Right hindlimb (tissue), 1 donor: Measurements from ENCODE around the gene C17orf114.
"Not testable (repeated sequence)": the region's sequence is repeated elsewhere in the genome, so short reads cannot be mapped to it uniquely, and the experiment has no call there.

ENCODE experiments used
- DNase-seq: peaks from one replicate; pipeline ENCODE4 v3.0.0-alpha.2; 2018

C17orf114 gene

GRCh38 chr17:4802228-4802627 lies at the start of gene C17orf114:
C17orf114 (minus strand) TSS chr17:4802328.
- DNase-seq = no peak

GRCh38 chr17:4851084-4851483 lies 49.0 kb upstream of the C17orf114 start:
- DNase-seq = no peak

- no peak for DNase-seq
These were observed 48.1 kb upstream of the C17orf114 start for GRCh38 chr17:4850246-4850645.

DNA sequence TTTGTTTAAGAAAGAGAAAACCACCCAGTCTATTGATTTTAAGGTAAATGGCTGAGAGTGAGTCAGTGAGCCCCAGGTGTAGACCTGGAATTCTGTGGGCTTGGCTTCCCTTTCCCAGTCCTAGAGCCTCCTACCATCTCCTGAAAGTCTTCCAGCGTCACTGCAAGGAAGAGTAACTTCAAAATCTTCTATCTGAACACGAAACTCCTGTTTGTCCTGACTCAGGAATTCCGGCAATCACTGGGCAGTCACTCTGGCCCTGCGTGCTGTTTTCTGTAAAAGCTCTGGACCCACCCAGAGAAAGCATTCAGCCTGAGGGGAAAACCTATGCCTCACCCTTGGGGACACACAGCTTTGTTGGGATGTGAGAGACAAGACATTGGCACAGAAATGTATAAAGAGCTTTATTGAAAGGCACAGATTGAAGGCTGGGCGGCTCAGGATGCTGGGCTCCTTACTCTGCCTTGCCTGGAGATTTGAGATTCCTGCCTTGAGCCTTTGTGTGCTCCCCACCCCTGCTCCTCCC lies 46.9 kb upstream of the C17orf114 start:
- no peak for DNase-seq

GRCh38 chr17:4846635-4847390 lies 44.7 kb upstream of the C17orf114 start:
- DNase-seq = no peak

DNA sequence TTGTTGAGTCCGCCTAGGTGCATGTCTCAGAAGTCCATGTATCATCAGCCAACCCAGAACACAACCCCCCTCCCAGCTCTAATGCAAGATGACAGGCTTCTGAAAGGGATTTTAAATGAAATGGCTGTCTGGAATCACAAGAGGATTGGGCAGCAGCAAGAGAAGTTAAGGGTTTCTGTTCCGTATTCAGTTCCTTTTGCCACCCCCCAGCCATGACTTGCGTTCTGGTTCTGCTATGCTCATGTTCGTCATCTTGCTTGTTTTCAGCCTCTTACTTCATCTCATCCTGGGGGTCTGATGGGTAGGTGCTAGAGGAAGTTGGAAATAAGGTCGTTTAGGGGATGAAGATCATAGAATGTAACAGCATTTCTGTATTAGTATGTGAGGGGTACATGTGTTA lies 43.0 kb upstream of the C17orf114 start:
- DNase-seq = no peak

- no peak for DNase-seq
These were observed 41.3 kb upstream of the C17orf114 start for GRCh38 chr17:4843321-4844000.

- DNase-seq = no peak
These were observed 40.2 kb upstream of the C17orf114 start for GRCh38 chr17:4842376-4842775.

- no peak for DNase-seq
These were observed 38.7 kb upstream of the C17orf114 start for GRCh38 chr17:4840893-4841242.

GRCh38 chr17:4839965-4840892 lies 38.1 kb upstream of the C17orf114 start:
- DNase-seq = no peak

- DNase-seq = no peak
These were observed 37.1 kb upstream of the C17orf114 start for GRCh38 chr17:4839221-4839620.

GRCh38 chr17:4838309-4838785 lies 36.2 kb upstream of the C17orf114 start:
- DNase-seq = no peak

DNA sequence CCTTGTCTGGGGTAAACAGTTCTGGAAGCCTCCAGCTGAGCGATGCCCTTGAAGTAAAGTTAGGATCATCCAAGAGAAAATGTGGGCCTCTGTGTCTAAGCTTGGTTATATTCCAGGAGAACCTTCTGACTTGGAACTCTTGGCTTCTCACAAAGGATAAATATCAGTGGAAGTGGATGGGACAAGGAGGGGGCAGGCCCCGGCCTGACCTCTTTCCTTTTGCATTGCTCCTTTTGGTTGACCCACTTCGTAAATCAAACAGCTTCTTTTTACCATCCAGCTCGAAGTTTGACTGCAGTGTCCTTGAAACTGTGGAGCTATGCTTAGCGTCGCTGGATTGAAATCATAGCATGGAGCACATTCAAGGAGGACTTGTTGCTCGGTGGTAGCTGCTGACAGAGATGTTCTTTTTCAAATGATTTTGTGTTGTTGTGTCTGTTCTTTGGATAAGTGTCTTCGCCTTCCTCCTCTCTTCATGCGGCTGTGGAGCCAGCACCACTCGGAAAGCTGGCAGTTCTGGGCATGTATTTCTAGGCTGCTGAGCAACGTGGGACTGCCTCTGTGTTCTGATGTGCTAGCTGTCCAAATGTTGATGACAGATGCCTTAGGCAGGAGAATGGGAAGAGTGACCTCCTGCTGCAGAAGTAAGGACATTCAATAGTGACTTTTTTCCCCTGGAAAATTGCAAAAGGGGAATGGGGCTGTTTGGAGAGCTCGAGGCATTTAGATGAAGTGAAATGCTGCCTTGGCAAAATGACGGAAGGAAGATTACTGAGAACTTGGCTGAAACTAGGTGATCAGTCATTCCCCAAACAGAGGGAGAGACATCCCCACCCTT lies 35.6 kb upstream of the C17orf114 start:
- no peak for DNase-seq

DNA sequence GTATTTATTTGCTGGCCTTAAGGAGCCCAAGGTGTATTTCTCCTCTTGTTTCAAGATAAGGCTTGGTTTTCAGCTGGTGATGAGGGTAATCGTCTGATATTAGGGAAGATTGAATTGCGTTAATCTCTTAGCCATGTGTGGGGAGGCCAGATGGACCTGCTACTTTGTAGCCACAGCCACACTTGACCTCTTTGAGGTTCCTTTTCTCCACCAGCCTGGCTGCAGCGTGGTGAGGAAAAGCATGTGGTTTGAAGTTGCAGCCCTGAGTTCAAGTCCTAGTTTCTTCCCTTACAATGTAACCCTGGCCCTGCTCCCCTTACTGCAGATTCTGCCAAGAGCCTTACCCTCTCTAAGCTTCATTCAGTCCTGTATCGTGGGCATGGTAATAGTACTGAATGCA lies 34.1 kb upstream of the C17orf114 start:
- no peak for DNase-seq

DNA sequence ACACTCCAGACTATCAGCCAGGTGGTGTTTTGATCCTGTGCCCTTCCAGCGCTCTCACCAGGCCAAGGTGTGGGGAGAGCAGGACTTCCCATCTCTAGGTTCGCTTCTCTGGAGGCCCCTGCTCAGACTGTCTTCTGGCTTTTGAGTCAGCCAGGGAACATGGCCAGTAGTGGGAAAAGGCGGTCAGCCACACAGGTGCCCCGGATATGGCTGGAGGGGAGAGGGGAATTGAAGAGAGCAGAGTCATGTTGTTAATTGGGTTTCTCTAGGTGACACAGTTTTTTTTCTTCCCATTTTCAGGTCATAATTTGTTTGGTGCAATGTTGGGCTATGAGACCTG lies 32.5 kb upstream of the C17orf114 start:
- DNase-seq = no peak

- DNase-seq = peak; percentile 59
These were observed 32.0 kb upstream of the C17orf114 start for GRCh38 chr17:4833941-4834680.

DNA sequence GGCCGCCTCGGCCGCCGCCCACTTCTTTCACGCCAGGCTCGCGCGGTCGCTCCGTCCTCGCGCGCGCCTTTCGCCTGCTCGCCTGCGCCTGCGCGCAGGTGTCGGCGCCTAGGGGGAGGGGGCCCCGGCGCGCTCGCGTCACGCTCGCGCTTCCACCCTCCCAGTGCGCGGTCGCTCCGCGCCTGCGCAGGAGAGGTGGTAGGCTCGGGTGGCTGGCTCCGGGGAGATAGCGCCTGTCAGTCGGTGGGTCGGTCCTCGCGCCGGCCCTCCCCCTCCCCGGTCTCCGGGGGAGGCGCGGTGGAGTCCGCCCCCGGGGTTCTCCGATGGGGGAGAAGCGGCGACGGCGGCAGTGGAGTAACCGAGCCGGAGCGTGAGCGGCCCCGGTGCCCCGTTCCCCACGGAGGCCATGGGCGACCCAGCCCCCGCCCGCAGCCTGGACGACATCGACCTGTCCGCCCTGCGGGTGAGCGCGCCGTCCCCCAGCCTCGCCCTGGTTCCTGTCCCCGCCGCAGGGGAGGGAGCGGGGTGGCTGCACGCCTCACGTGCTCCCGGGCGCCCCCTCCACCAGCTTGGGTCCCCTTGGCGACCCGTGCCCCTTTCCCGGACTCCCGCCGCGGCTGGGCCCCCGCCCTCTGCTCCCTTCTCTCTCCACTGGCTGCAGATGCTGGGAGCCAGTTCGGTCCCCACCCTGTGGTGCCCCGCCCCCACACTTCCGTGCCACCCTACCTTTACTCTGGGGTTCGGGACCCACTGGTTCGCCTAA lies 31.2 kb upstream of the C17orf114 start, which contains the start of gene MINK1:
MINK1 (plus strand) TSS at position 163 of the 763 bp plus-strand sequence; CDS start at position 407, 244 bp downstream.
- peak; percentile 94 for DNase-seq

- not testable (repeated sequence) for DNase-seq
These were observed 30.7 kb upstream of the C17orf114 start for GRCh38 chr17:4832829-4833177.

DNA sequence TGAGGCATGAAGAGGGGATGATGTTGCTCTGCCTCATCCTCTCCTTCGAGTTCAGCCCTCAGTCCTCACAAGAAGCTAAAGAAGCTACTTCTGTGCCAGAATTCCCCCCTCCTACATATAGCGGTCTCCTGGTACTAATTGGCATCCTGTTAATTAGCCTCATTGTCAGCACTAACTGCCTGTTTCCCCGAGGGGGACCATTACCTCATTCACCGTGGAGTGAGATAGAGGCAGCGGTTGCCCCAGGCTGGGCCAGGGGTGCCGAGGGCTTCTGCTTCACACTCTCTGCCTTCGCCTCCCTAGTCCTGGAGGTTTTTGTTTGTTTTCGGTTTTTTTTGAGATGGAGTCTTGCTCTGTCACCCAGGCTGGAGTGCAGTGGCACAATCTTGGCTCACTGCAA lies 25.3 kb upstream of the C17orf114 start:
- no peak for DNase-seq

DNA sequence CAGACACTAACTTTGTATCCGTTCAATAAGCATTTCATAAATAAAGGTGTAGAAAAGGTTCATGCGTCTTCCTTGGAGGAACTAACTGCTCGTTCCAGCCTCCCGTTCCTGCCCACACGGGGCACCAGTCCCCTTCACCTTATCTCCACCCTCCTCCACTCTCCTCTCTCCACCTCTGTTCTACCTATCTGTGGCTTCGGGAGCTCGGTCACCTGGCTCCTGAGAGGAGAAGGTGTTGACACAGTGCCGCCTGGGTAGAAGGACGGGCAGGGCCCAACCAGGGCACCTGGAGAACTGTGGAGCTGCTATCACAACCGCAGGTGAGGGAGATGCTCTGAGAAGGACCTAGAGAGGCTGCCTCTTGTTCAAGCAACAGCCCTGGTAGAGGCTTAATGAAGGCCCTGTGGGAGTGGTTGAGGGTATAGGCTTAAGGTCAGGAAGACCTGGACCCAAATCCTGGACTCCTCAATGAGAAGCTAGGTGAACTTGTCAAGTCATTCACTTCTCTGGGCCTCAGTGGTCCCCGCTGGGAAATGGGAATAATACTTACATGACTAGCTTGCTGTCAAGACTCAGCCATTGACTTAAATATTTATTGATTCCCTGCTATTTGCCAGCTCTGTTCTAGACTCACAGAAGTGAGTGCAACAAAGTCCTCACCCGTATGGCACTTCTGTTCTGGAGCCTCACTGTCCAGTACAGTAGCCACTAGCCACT lies 21.4 kb upstream of the C17orf114 start:
- DNase-seq = no peak
